Measurements from ENCODE around the gene BLTP3A. TPM values are rescaled to one million over a fixed set of nuclear protein-coding genes. Genes with fewer than 3 reads are reported as not detected.

Gene BLTP3A
- total and polyA plus RNA-seq, 2 of the 13 experiments (the other 11 are each of a cell fraction or from before 2014, with no cell fraction given): 22.1 to 24.0 TPM

DNA sequence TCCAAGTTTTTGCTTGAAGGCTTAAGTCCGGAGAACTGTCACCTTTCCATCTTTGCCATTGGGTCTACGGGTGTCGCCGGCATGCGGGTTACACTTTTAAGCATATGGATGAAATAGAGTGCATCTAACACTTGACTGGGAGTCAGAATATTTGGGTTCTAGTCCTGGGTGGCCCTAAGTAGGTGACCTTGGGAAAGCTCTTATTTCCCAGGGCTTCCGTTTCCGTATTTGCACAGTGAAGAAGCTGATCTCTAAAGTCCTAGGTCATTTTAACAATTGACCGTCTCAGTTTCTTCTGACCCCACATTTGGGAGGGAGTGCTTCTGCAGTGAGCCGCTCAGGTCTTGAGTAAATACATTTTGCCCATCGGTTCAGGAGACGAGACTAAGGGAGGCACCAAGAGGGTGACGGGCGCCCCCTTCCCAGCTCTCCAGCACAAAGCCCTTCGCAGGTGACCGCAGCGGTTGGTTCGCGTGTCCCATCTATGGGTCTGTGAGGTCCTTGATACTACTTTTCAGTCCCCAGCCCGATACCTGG, 651 bp upstream of the BLTP3A start (continued):
- TF ChIP-seq SOX13 (IDR thresholded peaks at IDR 0.05): no peak
- peak in 1 of 2 experiments; percentile 72; a peak in 2 of 4 replicates for TF ChIP-seq SOX13 (CRISPR knock-in tag; conservative IDR thresholded peaks at IDR 0.05 in 1 of 2, IDR thresholded peaks at IDR 0.05 in 1 of 2)
- TF ChIP-seq POLR2AphosphoS5 (IDR thresholded peaks at IDR 0.05; ENCODE audit: low read depth, low read length): no peak; the same call in 1 of the 2 replicates
- peak; percentile 82; the same call in 1 of the 2 replicates for TF ChIP-seq ZBTB7B (CRISPR knock-in tag; IDR thresholded peaks at IDR 0.05)
- TF ChIP-seq MBNL3 (CRISPR knock-in tag; conservative IDR thresholded peaks at IDR 0.05): no peak
- no peak for TF ChIP-seq ZNF772 (CRISPR knock-in tag; IDR thresholded peaks at IDR 0.05)
- TF ChIP-seq MXD4 (CRISPR knock-in tag; IDR thresholded peaks at IDR 0.05): no peak
- TF ChIP-seq FOXC1 (CRISPR knock-in tag; IDR thresholded peaks at IDR 0.05; ENCODE audit: borderline replicate concordance): 0 out of 2 replicates have a peak, but pooled peaks have one; percentile 17
- TF ChIP-seq, protein P1, sequence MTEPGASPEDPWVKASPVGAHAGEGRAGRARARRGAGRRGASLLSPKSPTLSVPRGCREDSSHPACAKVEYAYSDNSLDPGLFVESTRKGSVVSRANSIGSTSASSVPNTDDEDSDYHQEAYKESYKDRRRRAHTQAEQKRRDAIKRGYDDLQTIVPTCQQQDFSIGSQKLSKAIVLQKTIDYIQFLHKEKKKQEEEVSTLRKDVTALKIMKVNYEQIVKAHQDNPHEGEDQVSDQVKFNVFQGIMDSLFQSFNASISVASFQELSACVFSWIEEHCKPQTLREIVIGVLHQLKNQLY (CRISPR knock-in tag; IDR thresholded peaks at IDR 0.05): no peak
- TF ChIP-seq YEATS2 (CRISPR knock-in tag; IDR thresholded peaks at IDR 0.05; ENCODE audit: borderline replicate concordance): 0 out of 2 replicates have a peak, but pooled peaks have one; percentile 29
- TF ChIP-seq SMYD3 (CRISPR knock-in tag; IDR thresholded peaks at IDR 0.05): peak; percentile 30; the same call in 1 of the 2 replicates
- TF ChIP-seq ZNF337 (CRISPR knock-in tag; IDR thresholded peaks at IDR 0.05; ENCODE audit: borderline replicate concordance, low read depth): peak; percentile 64; the same call in 1 of the 2 replicates
- TF ChIP-seq, protein P2, sequence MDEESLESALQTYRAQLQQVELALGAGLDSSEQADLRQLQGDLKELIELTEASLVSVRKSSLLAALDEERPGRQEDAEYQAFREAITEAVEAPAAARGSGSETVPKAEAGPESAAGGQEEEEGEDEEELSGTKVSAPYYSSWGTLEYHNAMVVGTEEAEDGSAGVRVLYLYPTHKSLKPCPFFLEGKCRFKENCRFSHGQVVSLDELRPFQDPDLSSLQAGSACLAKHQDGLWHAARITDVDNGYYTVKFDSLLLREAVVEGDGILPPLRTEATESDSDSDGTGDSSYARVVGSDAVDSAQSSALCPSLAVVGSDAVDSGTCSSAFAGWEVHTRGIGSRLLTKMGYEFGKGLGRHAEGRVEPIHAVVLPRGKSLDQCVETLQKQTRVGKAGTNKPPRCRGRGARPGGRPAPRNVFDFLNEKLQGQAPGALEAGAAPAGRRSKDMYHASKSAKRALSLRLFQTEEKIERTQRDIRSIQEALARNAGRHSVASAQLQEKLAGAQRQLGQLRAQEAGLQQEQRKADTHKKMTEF (CRISPR knock-in tag; IDR thresholded peaks at IDR 0.05): 0 out of 2 replicates have a peak, but pooled peaks have one; percentile 4
- no peak for TF ChIP-seq ZNF749 (CRISPR knock-in tag; IDR thresholded peaks at IDR 0.05; ENCODE audit: borderline replicate concordance)
- no peak for TF ChIP-seq ZKSCAN1 (IDR thresholded peaks at IDR 0.05; ENCODE audit: low read length)
- peak; percentile 64; the same call in 1 of the 2 replicates for TF ChIP-seq REPIN1 (CRISPR knock-in tag; IDR thresholded peaks at IDR 0.05; ENCODE audit: borderline replicate concordance, low read depth)
- TF ChIP-seq DNMT3B (CRISPR knock-in tag; conservative IDR thresholded peaks at IDR 0.05): 0 out of 2 replicates have a peak, but pooled peaks have one; percentile 29
- TF ChIP-seq GATAD2A (CRISPR knock-in tag; IDR thresholded peaks at IDR 0.05): peak; percentile 82
- peak; percentile 33; the same call in 1 of the 2 replicates for TF ChIP-seq ZNF274 (CRISPR knock-in tag; IDR thresholded peaks at IDR 0.05)
- TF ChIP-seq TBX2 (CRISPR knock-in tag; IDR thresholded peaks at IDR 0.05; ENCODE audit: borderline replicate concordance): peak; percentile 56
- no peak for TF ChIP-seq CEBPB (IDR thresholded peaks at IDR 0.05; ENCODE audit: borderline replicate concordance, low read depth, low read length)
- TF ChIP-seq TGIF2 (CRISPR knock-in tag; IDR thresholded peaks at IDR 0.05): 0 out of 2 replicates have a peak, but pooled peaks have one; percentile 24
- peak; percentile 75 for TF ChIP-seq XRCC5 (optimal IDR thresholded peaks at IDR 0.05; ENCODE audit: low read length)
- TF ChIP-seq GTF2F1 (IDR thresholded peaks at IDR 0.05; ENCODE audit: low read length): no peak
- TF ChIP-seq ZNF484 (CRISPR knock-in tag; IDR thresholded peaks at IDR 0.05; ENCODE audit: borderline replicate concordance, low read depth): no peak
- peak; percentile 71; the same call in 1 of the 2 replicates for TF ChIP-seq HDAC2 (CRISPR knock-in tag; IDR thresholded peaks at IDR 0.05)
- TF ChIP-seq FOXA3 (CRISPR knock-in tag; IDR thresholded peaks at IDR 0.05): peak; percentile 56; the same call in 1 of the 2 replicates
- peak; percentile 57; the same call in 1 of the 2 replicates for TF ChIP-seq FOXJ3 (CRISPR knock-in tag; IDR thresholded peaks at IDR 0.05; ENCODE audit: borderline replicate concordance)
- no peak for TF ChIP-seq NCOA2 (CRISPR knock-in tag; IDR thresholded peaks at IDR 0.05)
- peak; percentile 64 for TF ChIP-seq ZNF605 (CRISPR knock-in tag; IDR thresholded peaks at IDR 0.05)
- 0 out of 2 replicates have a peak, but pooled peaks have one; percentile 29 for TF ChIP-seq ZNF792 (CRISPR knock-in tag; IDR thresholded peaks at IDR 0.05)
- TF ChIP-seq SOX5 (CRISPR knock-in tag; IDR thresholded peaks at IDR 0.05; ENCODE audit: borderline replicate concordance): peak; percentile 67
- TF ChIP-seq KLF11 (CRISPR knock-in tag; IDR thresholded peaks at IDR 0.05): peak; percentile 55; the same call in 1 of the 2 replicates

All from HepG2 (cell line).